Fibroblast of villous mesenchyme (primary cell): Measurements from ENCODE around the gene B3GNT4. TPM values are rescaled to one million over a fixed set of nuclear protein-coding genes. Genes with fewer than 3 reads are reported as not detected.

ENCODE experiments used
- DNase-seq: peaks from one replicate; pipeline ENCODE4 v3.0.0-alpha.2; 2010; ENCODE audit warnings: low read depth
- H3K4me3 ChIP-seq: 2 replicates; pipeline ENCODE4 v1.5.1; 2011; ENCODE audit warnings: low read depth, mild to moderate bottlenecking, low read length
- CTCF ChIP-seq: IDR thresholded peaks from 2 replicates; pipeline ENCODE4 v1.5.1; 2012; ENCODE audit warnings: low read depth, mild to moderate bottlenecking, low read length; ENCODE audit not compliant: insufficient read depth
- total RNA-seq: library from RNA; depleted of rRNA; stranded (reverse); fragments of >200 nt; gene quantifications from 2 replicates; pipeline ENCODE4 v1.2.3, GENCODE V29; 2012

B3GNT4 gene
- total RNA-seq, 1 donor: under 0.01 TPM

GRCh38 chr12:122185494-122186082 lies 17.9 kb upstream of the B3GNT4 start:
- TF ChIP-seq CTCF: no peak
- DNase-seq: no peak
- no peak overlapping the region for H3K4me3 ChIP-seq

GRCh38 chr12:122187466-122187865 lies 16.0 kb upstream of the B3GNT4 start:
- no peak for TF ChIP-seq CTCF
- DNase-seq: no peak

GRCh38 chr12:122189626-122190475 lies 13.7 kb upstream of the B3GNT4 start:
- TF ChIP-seq CTCF: no peak
- H3K4me3 ChIP-seq: no peak overlapping the region
- no peak for DNase-seq

More at GRCh38 chr12:122187466-122187865, 16.0 kb upstream of the B3GNT4 start:
- H3K4me3 ChIP-seq: no peak overlapping the region

GRCh38 chr12:122190842-122191668 lies 12.5 kb upstream of the B3GNT4 start:
- H3K4me3 ChIP-seq: no peak overlapping the region
- DNase-seq: peak; percentile 59
- TF ChIP-seq CTCF: peak; percentile 89

- no peak for DNase-seq
- no peak overlapping the region for H3K4me3 ChIP-seq
- TF ChIP-seq CTCF: no peak
These were observed 11.1 kb upstream of the B3GNT4 start for GRCh38 chr12:122192441-122192840.

GRCh38 chr12:122194804-122195203 lies 8.7 kb upstream of the B3GNT4 start:
- no peak for DNase-seq
- no peak for TF ChIP-seq CTCF
- H3K4me3 ChIP-seq: no peak overlapping the region
